HG02678 (cell line): ENCODE measurements around the gene SMIM32.

ENCODE experiments used
- ATAC-seq: cut with Tn5 transposase; IDR thresholded peaks from one replicate; pipeline ENCODE4 v1.9.1; 2021; ENCODE audit warnings: mild to moderate bottlenecking, moderate library complexity; ENCODE audit not compliant: unreplicated experiment

Gene SMIM32

DNA sequence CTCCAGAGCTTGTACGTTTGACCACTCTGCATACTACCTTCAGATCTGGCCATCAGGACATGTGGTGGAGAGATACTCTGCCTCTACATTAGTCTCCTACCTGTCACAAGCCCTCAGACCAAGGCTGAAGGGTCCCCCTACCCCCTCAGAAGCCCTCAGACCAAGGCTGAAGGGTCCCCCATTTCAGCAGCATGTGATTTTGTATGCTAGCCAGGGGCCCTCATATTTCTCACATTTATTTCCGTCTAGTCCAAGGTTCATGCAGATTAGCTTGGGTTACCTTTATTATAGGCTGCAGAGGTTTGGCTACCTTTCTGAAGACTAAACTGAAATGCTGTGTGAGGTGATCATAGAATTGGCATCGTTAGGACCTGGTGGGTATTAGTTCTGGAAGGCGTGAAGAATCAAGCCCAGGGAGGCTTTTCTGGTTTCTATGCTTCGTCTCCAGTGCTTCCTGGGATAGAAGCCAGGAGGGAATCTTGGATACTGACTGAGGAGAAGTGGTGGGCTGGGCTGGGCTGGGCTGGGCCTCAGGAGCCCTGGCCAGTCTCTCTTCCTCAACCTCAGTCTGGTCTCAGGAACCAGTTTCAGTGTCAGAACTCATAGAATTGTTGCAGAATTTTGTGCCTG is 2.8 kb downstream of the SMIM32 start:
- no peak for ATAC-seq

DNA sequence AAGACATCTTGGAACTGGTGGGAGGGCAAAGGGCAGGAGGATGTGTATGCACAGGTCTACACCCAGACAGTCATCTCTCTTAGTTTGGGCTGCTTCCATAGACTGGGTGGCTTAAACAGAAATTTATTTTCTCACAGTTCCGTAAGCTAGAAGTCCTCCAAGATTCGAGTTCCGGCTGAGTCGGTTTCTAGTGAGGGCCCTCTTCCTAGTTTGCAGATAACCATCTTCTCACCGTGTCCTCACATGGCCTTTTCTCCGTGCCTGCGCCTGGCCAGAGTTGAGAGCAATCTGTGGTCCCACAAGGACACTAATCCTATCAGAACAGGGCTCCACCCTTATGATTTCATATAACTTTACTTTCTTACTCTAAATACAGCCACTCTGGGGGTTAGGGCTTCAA is 4.1 kb downstream of the SMIM32 start:
- no peak for ATAC-seq

DNA sequence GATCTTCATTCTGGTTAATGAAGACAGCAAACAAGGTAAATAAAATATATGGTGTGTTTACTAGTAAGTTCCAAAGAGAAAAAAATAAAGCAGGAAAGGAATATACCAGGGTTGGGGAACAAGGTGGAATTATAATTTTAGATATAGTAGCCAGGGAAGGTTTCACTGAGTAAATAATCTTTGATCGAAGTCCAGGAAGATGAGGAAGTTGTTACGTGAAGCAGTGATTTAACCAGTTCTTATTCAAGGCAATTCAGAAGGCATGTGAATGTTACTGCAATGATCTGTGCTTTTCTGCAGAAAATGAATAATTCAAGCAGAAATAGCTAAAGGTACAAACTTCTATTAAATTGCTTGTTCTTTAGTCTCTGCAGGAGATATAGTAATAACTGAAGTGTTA is 6.2 kb downstream of the SMIM32 start:
- ATAC-seq, result no peak

- no peak for ATAC-seq
Observed at GRCh38 chr5:136185974-136186665, 6.8 kb downstream of the SMIM32 start.

GRCh38 chr5:136182618-136183017 is 10.3 kb downstream of the SMIM32 start:
- no peak for ATAC-seq

DNA sequence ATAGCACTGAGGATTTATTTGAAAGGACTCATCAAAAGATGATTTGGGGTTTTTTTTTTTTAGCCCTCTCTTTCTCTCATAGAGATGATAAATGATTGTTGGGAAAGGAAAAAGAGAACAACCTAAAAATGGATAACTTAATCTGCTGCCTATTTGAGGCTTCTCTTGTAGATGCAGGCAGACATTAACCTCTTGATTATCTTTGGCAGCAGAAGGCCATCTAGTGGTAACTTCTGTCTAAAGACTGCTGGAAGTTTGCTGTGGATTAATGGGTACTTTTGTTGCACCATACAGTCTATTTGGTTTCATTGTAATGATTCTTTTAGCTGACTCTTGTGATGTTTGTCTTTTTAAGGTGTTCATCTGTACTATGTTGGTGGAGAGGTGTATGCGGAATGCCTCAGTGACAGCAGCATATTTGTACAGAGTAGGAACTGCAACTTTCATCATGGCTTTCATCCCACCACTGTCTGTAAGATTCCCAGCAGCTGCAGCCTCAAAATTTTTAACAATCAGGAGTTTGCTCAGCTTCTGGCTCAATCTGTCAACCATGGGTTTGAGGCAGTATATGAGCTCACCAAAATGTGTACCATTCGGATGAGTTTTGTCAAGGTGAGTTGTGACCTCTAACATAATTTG is 18.8 kb downstream of the SMIM32 start:
- ATAC-seq, result peak; percentile 83

- no peak for ATAC-seq
Observed at GRCh38 chr5:136169218-136169617, 23.7 kb downstream of the SMIM32 start.

DNA sequence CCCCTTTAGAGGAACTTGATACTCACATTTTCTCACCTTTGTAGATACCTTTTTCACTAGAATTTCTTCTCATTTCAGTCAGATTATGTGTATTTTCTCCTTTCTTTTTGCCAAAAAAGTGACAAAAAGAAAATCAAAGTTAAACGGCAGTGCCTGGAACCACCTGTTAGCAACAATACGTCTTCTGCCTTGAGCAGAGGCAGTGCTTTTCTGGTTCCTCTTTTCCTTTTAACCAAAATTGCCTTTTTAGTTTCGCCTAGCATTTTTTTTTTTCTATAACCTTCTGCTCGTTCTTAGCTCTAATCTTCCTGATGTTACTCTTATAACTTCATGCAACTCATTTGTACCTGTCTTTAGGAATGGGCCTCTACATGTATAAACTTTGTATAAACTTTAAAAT is 26.1 kb downstream of the SMIM32 start:
- ATAC-seq, result peak; percentile 69

DNA sequence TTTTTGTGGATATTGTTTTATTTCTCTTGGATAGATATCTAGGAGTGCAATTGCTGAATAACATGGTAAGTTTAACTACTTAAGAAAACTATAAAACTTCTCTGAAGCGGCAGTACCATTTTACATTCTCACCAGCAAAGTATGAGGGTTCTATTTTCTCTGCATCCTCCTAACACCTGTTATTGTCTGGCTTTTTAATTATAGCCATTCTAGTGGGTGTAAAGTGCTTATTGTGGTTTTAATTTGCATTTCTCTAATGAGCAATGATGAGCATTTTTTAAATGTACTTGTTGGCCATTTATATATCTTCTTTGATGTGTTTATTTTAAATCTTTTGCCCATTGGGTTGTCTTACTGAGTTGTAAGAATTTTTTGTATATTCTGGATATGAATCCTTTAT is 28.7 kb downstream of the SMIM32 start:
- ATAC-seq, result peak; percentile 71

DNA sequence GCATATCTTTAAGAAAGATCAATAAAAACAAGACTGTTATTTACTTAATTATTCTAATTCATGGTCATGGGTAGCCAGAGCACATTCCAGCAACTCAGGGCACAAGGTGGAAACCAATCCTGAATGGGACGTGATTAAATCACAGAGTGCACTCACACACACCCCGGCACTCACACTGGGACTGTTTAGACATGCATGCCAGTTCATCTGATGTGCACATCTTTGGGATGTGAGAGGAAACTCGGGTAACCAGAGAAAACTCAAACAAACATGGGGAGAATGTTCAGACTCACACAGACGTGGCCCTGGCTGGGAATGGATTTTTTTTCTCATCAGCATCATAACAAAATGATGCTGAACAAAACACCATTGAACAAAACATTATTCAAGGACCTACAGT is 31.0 kb downstream of the SMIM32 start:
- ATAC-seq, result no peak

DNA sequence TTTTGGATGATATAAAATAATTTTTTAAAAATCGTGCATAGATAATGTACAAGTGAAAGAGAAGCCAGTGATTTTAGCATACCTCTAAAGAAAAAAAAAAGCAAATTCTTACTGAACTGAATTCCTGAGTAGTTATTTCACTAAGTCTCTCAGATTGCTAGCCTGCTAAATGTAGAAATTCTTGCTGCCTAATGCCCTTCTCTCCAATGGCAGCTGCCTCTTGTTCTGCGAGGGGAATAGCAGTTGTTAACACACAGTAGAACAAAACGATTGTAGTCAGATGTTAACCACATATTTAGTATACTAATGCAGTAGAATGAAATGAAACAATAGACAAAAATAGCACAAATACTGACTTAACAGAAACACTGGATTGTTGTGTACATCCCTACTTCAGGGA is 33.5 kb downstream of the SMIM32 start:
- no peak for ATAC-seq

GRCh38 chr5:136157514-136157913 is 35.4 kb downstream of the SMIM32 start:
- no peak for ATAC-seq

- no peak for ATAC-seq
Observed at GRCh38 chr5:136155761-136156160, 37.2 kb downstream of the SMIM32 start.

DNA sequence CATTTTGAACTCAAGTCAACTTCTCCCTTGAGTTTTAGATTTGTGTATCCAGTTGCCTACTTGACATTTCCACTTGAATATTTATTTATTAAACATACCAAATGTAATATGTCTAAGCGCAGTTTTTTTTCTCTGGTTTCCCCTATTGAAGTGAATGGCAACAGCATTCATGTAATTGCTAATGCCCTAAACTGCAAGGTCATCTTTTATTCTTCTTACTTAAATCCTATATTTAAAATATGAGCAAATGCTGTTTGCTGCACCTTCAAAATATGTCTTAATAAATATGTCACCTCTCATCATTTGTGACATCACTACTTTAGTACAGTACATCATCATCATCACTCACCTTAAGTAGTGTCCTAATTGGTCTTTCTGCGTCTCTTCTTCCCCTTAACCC is 37.9 kb downstream of the SMIM32 start:
- no peak for ATAC-seq

- no peak for ATAC-seq
Observed at GRCh38 chr5:136153581-136154236, 39.3 kb downstream of the SMIM32 start.

GRCh38 chr5:136149891-136150290 is 43.1 kb downstream of the SMIM32 start:
- ATAC-seq, result no peak

GRCh38 chr5:136147632-136148031 is 45.3 kb downstream of the SMIM32 start:
- no peak for ATAC-seq

GRCh38 chr5:136146201-136146600 is 46.8 kb downstream of the SMIM32 start:
- no peak for ATAC-seq

GRCh38 chr5:136145030-136145429 is 47.9 kb downstream of the SMIM32 start:
- ATAC-seq, result peak; percentile 61

DNA sequence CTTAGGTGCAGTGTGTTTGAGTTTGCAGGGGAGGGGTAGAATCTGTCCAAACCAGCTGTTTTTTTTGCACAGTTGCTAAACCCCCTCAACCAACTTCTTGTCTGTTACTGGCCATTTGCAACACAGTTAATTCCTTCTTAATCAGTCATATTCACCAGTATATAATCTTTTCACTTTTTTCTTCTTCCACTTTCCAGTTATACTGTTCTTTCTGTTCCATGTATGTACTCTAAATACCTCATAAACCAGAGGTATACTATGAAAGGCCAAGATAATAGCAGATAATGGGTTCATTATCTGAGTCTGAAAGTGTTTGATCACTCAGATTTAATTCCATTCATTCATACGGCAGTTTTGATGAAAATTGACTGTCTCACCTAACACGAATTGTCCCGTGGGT is 49.2 kb downstream of the SMIM32 start:
- ATAC-seq, result no peak

- ATAC-seq, result no peak
Observed at GRCh38 chr5:136143312-136143711, 49.6 kb downstream of the SMIM32 start.

- peak; percentile 73 for ATAC-seq
Observed at GRCh38 chr5:136141561-136141960, 51.4 kb downstream of the SMIM32 start.
